ENCODE measurements around the gene ABCA7. TPM values are rescaled to one million over a fixed set of nuclear protein-coding genes. Genes with fewer than 3 reads are reported as not detected.

Gene ABCA7
- total RNA-seq, 2 experiments from 2014 or later: 114 to 118 TPM

DNA sequence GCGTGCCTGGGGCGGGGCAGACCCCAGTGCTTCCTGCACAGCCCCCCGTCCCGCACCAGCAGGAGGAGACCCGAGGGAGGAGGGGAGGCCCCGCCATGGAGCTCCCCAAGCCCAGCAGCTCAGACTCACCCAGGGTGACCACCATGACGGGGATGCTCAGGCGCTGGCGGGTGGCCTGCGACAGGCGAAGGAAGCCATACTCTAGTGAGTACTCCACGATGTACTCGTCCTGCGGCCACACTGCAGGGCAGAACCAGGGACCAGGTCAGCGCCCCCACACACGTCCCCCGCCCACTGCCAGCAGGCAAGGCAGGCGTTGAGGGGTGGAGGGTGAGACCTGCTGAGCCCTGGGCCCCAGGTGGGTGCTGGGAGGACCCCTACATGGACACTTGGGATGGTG, 27.6 kb upstream of the ABCA7 start:
- Histone ChIP-seq H3K27ac (ENCODE audit: low read depth in 1 of 2, low read length in 2 of 2) (no peak overlapping the region), H3K4me1 (ENCODE audit: insufficient read depth, low read length) (peaks cover 30% of the 10 kb centered on the region), H3K27me3 (ENCODE audit: control insufficient read depth in 1 of 2, insufficient read depth in 2 of 2, low read length in 2 of 2) (no peaks in the 10 kb centered on the region), H3K4me3 (ENCODE audit: low read length) (no peak overlapping the region), H3K9me3 (ENCODE audit: control insufficient read depth in 1 of 2, insufficient read depth in 1 of 2, low read length in 2 of 2) (peaks cover 0 to 4% of the 10 kb centered on the region in 2 experiments), H3K36me3 (ENCODE audit: insufficient read depth, low read length) (peaks cover 44% of the 10 kb centered on the region)
- Mint-ChIP-seq H3K9me3 (no peaks in the 10 kb centered on the region), H3K4me3 (no peak overlapping the region), H3K27me3 (no peaks in the 10 kb centered on the region), H3K27ac (no peak overlapping the region), H3K4me1 (ENCODE audit: low read depth) (peaks cover 7% of the 10 kb centered on the region), H3K36me3 (ENCODE audit: low read depth) (peaks cover 10% of the 10 kb centered on the region)
- TF ChIP-seq, protein P1, sequence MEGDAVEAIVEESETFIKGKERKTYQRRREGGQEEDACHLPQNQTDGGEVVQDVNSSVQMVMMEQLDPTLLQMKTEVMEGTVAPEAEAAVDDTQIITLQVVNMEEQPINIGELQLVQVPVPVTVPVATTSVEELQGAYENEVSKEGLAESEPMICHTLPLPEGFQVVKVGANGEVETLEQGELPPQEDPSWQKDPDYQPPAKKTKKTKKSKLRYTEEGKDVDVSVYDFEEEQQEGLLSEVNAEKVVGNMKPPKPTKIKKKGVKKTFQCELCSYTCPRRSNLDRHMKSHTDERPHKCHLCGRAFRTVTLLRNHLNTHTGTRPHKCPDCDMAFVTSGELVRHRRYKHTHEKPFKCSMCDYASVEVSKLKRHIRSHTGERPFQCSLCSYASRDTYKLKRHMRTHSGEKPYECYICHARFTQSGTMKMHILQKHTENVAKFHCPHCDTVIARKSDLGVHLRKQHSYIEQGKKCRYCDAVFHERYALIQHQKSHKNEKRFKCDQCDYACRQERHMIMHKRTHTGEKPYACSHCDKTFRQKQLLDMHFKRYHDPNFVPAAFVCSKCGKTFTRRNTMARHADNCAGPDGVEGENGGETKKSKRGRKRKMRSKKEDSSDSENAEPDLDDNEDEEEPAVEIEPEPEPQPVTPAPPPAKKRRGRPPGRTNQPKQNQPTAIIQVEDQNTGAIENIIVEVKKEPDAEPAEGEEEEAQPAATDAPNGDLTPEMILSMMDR (IDR thresholded peaks at IDR 0.05): no peak
- DNase-seq (no peak), ATAC-seq (ENCODE audit: poor library complexity) (no peak)
- CTCF ChIA-PET: no interaction called here
- POLR2A ChIA-PET: no interaction called here
- intact Hi-C loops (cut with DNase I, micrococcal nuclease): no loop called here

DNA sequence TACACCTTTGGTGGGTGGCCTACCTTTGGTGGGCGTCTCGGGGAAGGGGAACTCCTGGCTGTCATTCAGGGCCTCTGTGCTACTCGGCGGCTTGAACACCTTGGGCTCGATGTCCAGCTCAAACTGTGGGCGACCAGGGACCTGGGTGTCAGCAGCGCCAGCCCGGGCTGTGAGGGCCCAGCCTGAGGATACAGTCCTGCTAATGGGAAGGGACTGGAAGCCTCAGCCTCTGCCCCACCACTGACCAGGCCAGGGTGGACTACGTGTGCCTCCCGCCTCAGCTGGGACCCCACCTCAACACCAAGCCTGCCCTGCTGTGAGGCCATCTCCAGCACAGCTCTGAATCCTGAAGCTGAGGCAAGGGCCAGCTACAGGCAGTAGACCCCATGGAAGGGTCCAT, 26.7 kb upstream of the ABCA7 start:
- POLR2A ChIA-PET: interaction anchor here (0.6 kb wide), 1 partner anchor 166 kb away, joined by 3 read pairs; no protein-coding TSS in a partner anchor
- H3K27me3 ChIP-seq (ENCODE audit: control insufficient read depth in 1 of 2, insufficient read depth in 2 of 2, low read length in 2 of 2): no peaks in the 10 kb centered on the region
- H3K9me3 ChIP-seq (ENCODE audit: control insufficient read depth in 1 of 2, insufficient read depth in 1 of 2, low read length in 2 of 2): peaks cover 0 to 4% of the 10 kb centered on the region in 2 experiments
- Mint-ChIP-seq H3K27ac (no peak overlapping the region), H3K4me1 (ENCODE audit: low read depth) (peaks cover 15% of the 10 kb centered on the region), H3K4me3 (no peak overlapping the region), H3K9me3 (no peaks in the 10 kb centered on the region), H3K27me3 (no peaks in the 10 kb centered on the region), H3K36me3 (ENCODE audit: low read depth) (peaks cover 10% of the 10 kb centered on the region)
- no peak for DNase-seq
- no peak for ATAC-seq (ENCODE audit: poor library complexity)
- H3K4me1 ChIP-seq (ENCODE audit: insufficient read depth, low read length): peaks cover 39% of the 10 kb centered on the region
- peaks cover 48% of the 10 kb centered on the region for H3K36me3 ChIP-seq (ENCODE audit: insufficient read depth, low read length)
- no peak overlapping the region for H3K27ac ChIP-seq (ENCODE audit: low read depth in 1 of 2, low read length in 2 of 2)
- H3K4me3 ChIP-seq (ENCODE audit: low read length): no peak overlapping the region
- CTCF ChIA-PET: no interaction called here
- TF ChIP-seq, protein P1 (IDR thresholded peaks at IDR 0.05): no peak
- intact Hi-C loops (cut with DNase I, micrococcal nuclease): no loop called here

DNA sequence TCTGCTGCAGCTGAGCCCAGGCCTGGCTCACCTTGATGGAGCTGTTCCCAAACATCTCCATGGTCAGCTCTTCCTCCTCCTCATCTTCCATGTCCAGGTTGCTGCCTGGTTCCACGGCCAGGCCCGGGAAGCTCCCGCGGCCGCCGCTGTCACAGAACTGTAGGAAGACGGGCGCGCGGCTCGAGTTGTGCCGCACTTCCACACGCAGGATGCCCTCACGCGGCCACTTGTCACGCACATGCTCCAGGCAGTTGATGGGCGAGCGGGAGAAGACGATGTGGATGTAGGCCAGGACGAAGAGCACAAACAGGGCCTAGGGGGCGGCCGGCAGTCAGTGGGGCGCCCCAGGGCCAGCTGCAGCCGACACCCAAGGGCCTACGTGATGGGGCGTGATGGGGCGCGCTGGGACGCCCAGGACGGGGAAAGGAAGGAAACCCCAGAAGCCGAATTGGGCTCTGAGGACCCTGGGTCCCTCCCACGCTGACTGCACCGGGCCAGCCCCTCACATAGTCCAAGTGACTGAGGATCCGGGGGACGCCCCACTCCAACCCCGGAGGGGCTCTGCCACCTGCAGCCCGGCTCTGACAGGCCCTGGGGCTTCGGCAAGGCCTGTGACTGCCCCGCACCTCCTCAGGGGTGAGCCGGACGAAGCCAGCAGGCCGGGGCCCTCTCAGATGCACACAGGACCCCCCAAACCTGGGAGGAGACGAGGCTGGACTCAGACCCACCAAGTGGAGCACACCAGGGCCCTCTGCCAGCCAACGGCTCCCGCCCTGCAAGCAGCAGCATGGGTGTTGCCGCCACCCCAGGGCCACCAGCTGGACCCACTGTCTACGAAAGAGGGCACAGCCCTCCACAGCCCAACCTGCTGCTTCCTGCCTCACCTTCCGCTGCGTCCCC, 25.5 kb upstream of the ABCA7 start:
- Histone ChIP-seq H3K36me3 (ENCODE audit: insufficient read depth, low read length) (peaks cover 51% of the 10 kb centered on the region), H3K27me3 (ENCODE audit: control insufficient read depth in 1 of 2, insufficient read depth in 2 of 2, low read length in 2 of 2) (no peaks in the 10 kb centered on the region), H3K4me1 (ENCODE audit: insufficient read depth, low read length) (peaks cover 50% of the 10 kb centered on the region), H3K4me3 (ENCODE audit: low read length) (no peak overlapping the region), H3K27ac (ENCODE audit: low read depth in 1 of 2, low read length in 2 of 2) (no peak overlapping the region), H3K9me3 (ENCODE audit: control insufficient read depth in 1 of 2, insufficient read depth in 1 of 2, low read length in 2 of 2) (peaks cover 0 to 4% of the 10 kb centered on the region in 2 experiments)
- no peak for ATAC-seq (ENCODE audit: poor library complexity)
- peaks cover 10% of the 10 kb centered on the region for H3K36me3 Mint-ChIP-seq (ENCODE audit: low read depth)
- CTCF ChIA-PET: no interaction called here
- H3K4me3 Mint-ChIP-seq: no peak overlapping the region
- POLR2A ChIA-PET: no interaction called here
- no peaks in the 10 kb centered on the region for H3K9me3 Mint-ChIP-seq
- TF ChIP-seq, protein P1 (IDR thresholded peaks at IDR 0.05): no peak
- no peak for DNase-seq
- H3K4me1 Mint-ChIP-seq (ENCODE audit: low read depth): peaks cover 25% of the 10 kb centered on the region
- intact Hi-C loops (cut with DNase I, micrococcal nuclease): no loop called here
- no peak overlapping the region for H3K27ac Mint-ChIP-seq
- H3K27me3 Mint-ChIP-seq: no peaks in the 10 kb centered on the region

All from CD4-positive, alpha-beta T cell (primary cell).